HG03139 (cell line): ENCODE measurements around the gene FAM136A.
A peak's percentile ranks its signal among the peaks of the same experiment; 100 is the strongest.
"Not testable (repeated sequence)": the region's sequence is repeated elsewhere in the genome, so short reads cannot be mapped to it uniquely, and the experiment has no call there.

Experiments
- ATAC-seq: cut with Tn5 transposase; IDR thresholded peaks from one replicate; pipeline ENCODE4 v1.9.1; 2021; ENCODE audit not compliant: unreplicated experiment

FAM136A gene

GRCh38 chr2:70300771-70301343 is 1.0 kb downstream of the FAM136A start:
- no peak for ATAC-seq

- ATAC-seq, result not testable (repeated sequence)
Measured at GRCh38 chr2:70297828-70298227, 4.0 kb downstream of the FAM136A start.

- no peak for ATAC-seq
Measured at GRCh38 chr2:70283500-70284191, 18.2 kb downstream of the FAM136A start.

- no peak for ATAC-seq
Measured at GRCh38 chr2:70282439-70282838, 19.4 kb downstream of the FAM136A start.

GRCh38 chr2:70280242-70280798 is 21.5 kb downstream of the FAM136A start:
- ATAC-seq, result no peak

- ATAC-seq, result no peak
Measured at GRCh38 chr2:70270323-70270722, 31.5 kb downstream of the FAM136A start.

- not testable (repeated sequence) for ATAC-seq
Measured at GRCh38 chr2:70269422-70270302, 32.2 kb downstream of the FAM136A start.

- not testable (repeated sequence) for ATAC-seq
Measured at GRCh38 chr2:70266925-70267324, 34.9 kb downstream of the FAM136A start.

- no peak for ATAC-seq
Measured at GRCh38 chr2:70261501-70261900, 40.4 kb downstream of the FAM136A start.

GRCh38 chr2:70258532-70258875 is 43.4 kb downstream of the FAM136A start:
- peak; percentile 11 for ATAC-seq

- ATAC-seq, result no peak
Measured at GRCh38 chr2:70255637-70256314, 46.1 kb downstream of the FAM136A start.

- no peak for ATAC-seq
Measured at GRCh38 chr2:70250434-70250833, 51.4 kb downstream of the FAM136A start.

- ATAC-seq, result peak; percentile 85
Measured at GRCh38 chr2:70248181-70248847, 53.6 kb downstream of the FAM136A start, which contains the start of gene TIA1. Gene TIA1, minus strand, starts transcription at chr2:70248628. Its CDS starts 198 bp downstream, at chr2:70248430.

GRCh38 chr2:70247364-70248180 is 54.3 kb downstream of the FAM136A start:
- no peak for ATAC-seq
